ENCODE measurements around the gene UBC. TPM values are rescaled to one million over a fixed set of nuclear protein-coding genes. Genes with fewer than 3 reads are reported as not detected.

Gene UBC
- total and polyA plus RNA-seq, 2 donors (not counting 1 experiment from before 2014, with no cell fraction given) = 953 to 4,477 TPM

GRCh38 chr12:124963211-124963610 lies 48.8 kb upstream of the UBC start:
- Histone ChIP-seq H2AFZ (ENCODE audit: insufficient read depth, low read depth, low read length, poor library complexity, severe bottlenecking) (no peak overlapping the region), H3K4me2 (replicated peaks; ENCODE audit: low read depth, low read length, poor library complexity, severe bottlenecking) (no peak overlapping the region), H3K27me3 (replicated peaks in 1 of 4; ENCODE audit: control extremely low read depth in 1 of 4, control insufficient read depth in 3 of 4, insufficient read depth in 4 of 4, low read length in 3 of 4) (no peaks in the 10 kb centered on the region), H3K4me1 (ENCODE audit: control insufficient read depth in 2 of 2, insufficient read depth in 2 of 2, low read length in 2 of 2) (no peaks in the 10 kb centered on the region), H3K27ac (ENCODE audit: low read length in 2 of 2) (no peak overlapping the region), H3K9me3 (ENCODE audit: control extremely low read depth in 1 of 3, control insufficient read depth in 2 of 3, insufficient read depth in 1 of 3, low read length in 2 of 3) (no peaks in the 10 kb centered on the region), H4K20me1 (ENCODE audit: control insufficient read depth, insufficient read depth, low read length, poor library complexity, severe bottlenecking) (no peaks in the 10 kb centered on the region), H3K4me3 (ENCODE audit: control extremely low read depth in 1 of 5, extremely low read depth in 1 of 5, insufficient read depth in 1 of 5, low read depth in 2 of 5, low read length in 4 of 5) (no peak overlapping the region), H3K36me3 (replicated peaks in 1 of 2; ENCODE audit: control extremely low read depth in 1 of 2, control insufficient read depth in 1 of 2, extremely low read depth in 1 of 2, insufficient read depth in 2 of 2, low read length in 1 of 2) (peaks cover 0 to 56% of the 10 kb centered on the region in 2 experiments), H3K79me2 (ENCODE audit: control insufficient read depth, insufficient read depth, low read length) (no peaks in the 10 kb centered on the region), H3K9ac (ENCODE audit: low read length) (no peak overlapping the region)
- ATAC-seq (ENCODE audit: low read depth) = no peak
- TF ChIP-seq CTCF (IDR thresholded peaks at IDR 0.05) (no peak), EZH2 (IDR thresholded peaks at IDR 0.05; ENCODE audit: borderline replicate concordance, insufficient read depth, low read depth, low read length, poor library complexity, severe bottlenecking) (no peak)
- H3K4me3 Mint-ChIP-seq = no peak overlapping the region
- DNase-seq = no peak
- intact Hi-C loops (cut with micrococcal nuclease) = no loop called here
- 100% methylated on average over 3 of the region's 8 CpGs for WGBS (ENCODE audit: insufficient coverage)
- ChIA-PET CTCF (interaction anchor here (0.6 to 0.8 kb wide), 2 partner anchors 11 to 1208 kb away, joined by 3 read pairs; no protein-coding TSS in a partner anchor), POLR2A (no interaction called here)
- H3K9me3 Mint-ChIP-seq (ENCODE audit: insufficient read depth) = no peaks in the 10 kb centered on the region
- no peaks in the 10 kb centered on the region for H3K4me1 Mint-ChIP-seq
- H3K27me3 Mint-ChIP-seq = no peaks in the 10 kb centered on the region
- no peak overlapping the region for H3K27ac Mint-ChIP-seq

- CTCF ChIA-PET = interaction anchor here (1.3 kb wide), 1 partner anchor 54 kb away, joined by 5 read pairs; no protein-coding TSS in a partner anchor
- H3K4me1 Mint-ChIP-seq = no peaks in the 10 kb centered on the region
- 94% methylated on average over 22 of the region's 29 CpGs for WGBS (ENCODE audit: insufficient coverage)
These were observed 46.6 kb upstream of the UBC start for GRCh38 chr12:124961055-124961454.

More at GRCh38 chr12:124961055-124961454, 46.6 kb upstream of the UBC start:
- no peak overlapping the region for H3K4me2 ChIP-seq (replicated peaks; ENCODE audit: low read depth, low read length, poor library complexity, severe bottlenecking)
- TF ChIP-seq EZH2 (IDR thresholded peaks at IDR 0.05; ENCODE audit: borderline replicate concordance, insufficient read depth, low read depth, low read length, poor library complexity, severe bottlenecking) (no peak), CTCF (IDR thresholded peaks at IDR 0.05) (no peak)
- no peak overlapping the region for H3K9ac ChIP-seq (ENCODE audit: low read length)
- H2AFZ ChIP-seq (ENCODE audit: insufficient read depth, low read depth, low read length, poor library complexity, severe bottlenecking) = no peak overlapping the region
- no peak overlapping the region for H3K27ac Mint-ChIP-seq
- no peaks in the 10 kb centered on the region for H4K20me1 ChIP-seq (ENCODE audit: control insufficient read depth, insufficient read depth, low read length, poor library complexity, severe bottlenecking)
- DNase-seq = no peak
- no peaks in the 10 kb centered on the region for H3K79me2 ChIP-seq (ENCODE audit: control insufficient read depth, insufficient read depth, low read length)
- H3K9me3 Mint-ChIP-seq (ENCODE audit: insufficient read depth) = no peaks in the 10 kb centered on the region
- H3K27me3 Mint-ChIP-seq = no peaks in the 10 kb centered on the region
- H3K4me3 Mint-ChIP-seq = no peak overlapping the region
- no peak overlapping the region for H3K27ac ChIP-seq (ENCODE audit: low read length in 2 of 2)
- intact Hi-C loops (cut with micrococcal nuclease) = no loop called here
- H3K36me3 ChIP-seq (replicated peaks in 1 of 2; ENCODE audit: control extremely low read depth in 1 of 2, control insufficient read depth in 1 of 2, extremely low read depth in 1 of 2, insufficient read depth in 2 of 2, low read length in 1 of 2) = peaks cover 0 to 57% of the 10 kb centered on the region in 2 experiments
- H3K4me3 ChIP-seq (ENCODE audit: control extremely low read depth in 1 of 5, extremely low read depth in 1 of 5, insufficient read depth in 1 of 5, low read depth in 2 of 5, low read length in 4 of 5) = no peak overlapping the region
- H3K27me3 ChIP-seq (replicated peaks in 1 of 4; ENCODE audit: control extremely low read depth in 1 of 4, control insufficient read depth in 3 of 4, insufficient read depth in 4 of 4, low read length in 3 of 4) = no peaks in the 10 kb centered on the region
- H3K9me3 ChIP-seq (ENCODE audit: control extremely low read depth in 1 of 3, control insufficient read depth in 2 of 3, insufficient read depth in 1 of 3, low read length in 2 of 3) = no peaks in the 10 kb centered on the region
- POLR2A ChIA-PET = no interaction called here
- no peak for ATAC-seq (ENCODE audit: low read depth)
- H3K4me1 ChIP-seq (ENCODE audit: control insufficient read depth in 2 of 2, insufficient read depth in 2 of 2, low read length in 2 of 2) = no peaks in the 10 kb centered on the region
